Panc1 (cell line): ENCODE data around the gene PIP4K2A. TPM values are rescaled to one million over a fixed set of nuclear protein-coding genes. Genes with fewer than 3 reads are reported as not detected.

ENCODE experiments used
- ATAC-seq: fragments of 200-7000 bp; cut with Tn5 transposase; 2 replicates; pipeline ENCODE4 v1.9.1; 2020; ENCODE audit warnings: mild to moderate bottlenecking, moderate library complexity
- BruUV-seq: library from RNA; stranded (reverse); fragments of 400-500 nt; replicated peaks from 2 replicates; lab custom pipeline; 2021; lab: Mats Ljungman, UMichigan
- CTCF ChIA-PET: fragments of 300-600 bp; sonication (Branson Sonifier 250); formaldehyde crosslinking; loops from one replicate; lab custom pipeline; 2022; ENCODE audit warnings: antibody characterized with exemption; lab: Charles Lee
- POLR2A ChIA-PET: fragments of 300-600 bp; sonication (Branson Sonifier 250); formaldehyde crosslinking; loops from one replicate; lab custom pipeline; 2022; ENCODE audit warnings: antibody characterized with exemption; lab: Charles Lee
- DNase-seq: peaks from one replicate; pipeline ENCODE4 v3.0.0-alpha.2; 2010; ENCODE audit warnings: low read depth, low spot score
- H3K27ac ChIP-seq: 2 replicates; pipeline ENCODE4 v1.5.1; 2011; ENCODE audit warnings: mild to moderate bottlenecking, low read length, inconsistent platforms
- H3K27me3 ChIP-seq: fragments of 200-500 bp; sonication (Bioruptor generic); 2 replicates; pipeline ENCODE4 v1.6.0; 2014; ENCODE audit warnings: low read length, inconsistent platforms; ENCODE audit not compliant: control insufficient read depth, insufficient read depth
- H3K36me3 ChIP-seq: fragments of 200-500 bp; sonication (Bioruptor generic); 2 replicates; pipeline ENCODE4 v1.5.1; 2014; ENCODE audit warnings: inconsistent platforms, mild to moderate bottlenecking, low read length, moderate library complexity; ENCODE audit not compliant: control insufficient read depth, insufficient read depth
- H3K4me1 ChIP-seq: 2 replicates; pipeline ENCODE4 v1.5.1; 2011; ENCODE audit warnings: inconsistent platforms, mild to moderate bottlenecking, low read length, moderate library complexity; ENCODE audit not compliant: control insufficient read depth, insufficient read depth
- H3K4me3 ChIP-seq, 2 experiments: 2 replicates each; pipeline ENCODE4 v1.5.1; 2011 to 2012; ENCODE audit warnings: low read depth in 2 of 2, low read length in 2 of 2, mild to moderate bottlenecking in 2 of 2, inconsistent platforms in 1 of 2, moderate library complexity in 1 of 2
- H3K9me3 ChIP-seq: fragments of 200-500 bp; sonication (Bioruptor generic); 2 replicates; pipeline ENCODE4 v1.5.1; 2014; ENCODE audit warnings: low read depth, mild to moderate bottlenecking, inconsistent platforms, low read length, moderate library complexity; ENCODE audit not compliant: control insufficient read depth, insufficient read depth
- POLR2AphosphoS5 ChIP-seq: IDR thresholded peaks from 2 replicates; pipeline ENCODE4 v1.6.1; 2012; ENCODE audit warnings: mild to moderate bottlenecking, low read depth, low read length, moderate library complexity
- SIN3A ChIP-seq: IDR thresholded peaks from 2 replicates; pipeline ENCODE4 v1.6.1; 2012; ENCODE audit warnings: low read depth, mild to moderate bottlenecking, low read length, moderate library complexity, borderline replicate concordance; ENCODE audit not compliant: insufficient read depth
- TCF7L2 ChIP-seq: IDR thresholded peaks from 2 replicates; pipeline ENCODE4 v1.6.1; 2011; ENCODE audit warnings: mild to moderate bottlenecking, low read depth, low read length, inconsistent platforms
- in situ Hi-C: cut with HindIII; loops from 2 replicates; pipeline ENCODE4 v1.10.0; 2016; ENCODE audit warnings: low sequenced_read_pairs, low pct_unique_long_range_greater_than_20kb
- intact Hi-C: fragments of 100-400 bp; cut with micrococcal nuclease; formaldehyde crosslinking; loops from one replicate; pipeline ENCODE4 v1.10.0; 2022; ENCODE audit not compliant: unreplicated experiment
- total RNA-seq: library from RNA; stranded (reverse); gene quantifications from one replicate; pipeline ENCODE4 v1.2.1, GENCODE V29; 2021; ENCODE audit not compliant: unreplicated experiment
- TF ChIP-seq, protein P1 (sequence below), 2 experiments: IDR thresholded peaks; 2 replicates each; pipeline ENCODE4 v1.6.1; 2011 to 2012; ENCODE audit warnings: low read depth in 2 of 2, control low read depth in 1 of 2, low read length in 1 of 2, mild to moderate bottlenecking in 1 of 2, moderate library complexity in 1 of 2; ENCODE audit not compliant: insufficient read depth in 1 of 2
- TF ChIP-seq, protein P2 (sequence below): fragments of 450-650 bp; IDR thresholded peaks from 2 replicates; pipeline ENCODE4 v1.5.1; 2017; ENCODE audit warnings: mild to moderate bottlenecking

The PIP4K2A gene
- total RNA-seq, 1 experiment from 2014 or later: 25.2 TPM

DNA sequence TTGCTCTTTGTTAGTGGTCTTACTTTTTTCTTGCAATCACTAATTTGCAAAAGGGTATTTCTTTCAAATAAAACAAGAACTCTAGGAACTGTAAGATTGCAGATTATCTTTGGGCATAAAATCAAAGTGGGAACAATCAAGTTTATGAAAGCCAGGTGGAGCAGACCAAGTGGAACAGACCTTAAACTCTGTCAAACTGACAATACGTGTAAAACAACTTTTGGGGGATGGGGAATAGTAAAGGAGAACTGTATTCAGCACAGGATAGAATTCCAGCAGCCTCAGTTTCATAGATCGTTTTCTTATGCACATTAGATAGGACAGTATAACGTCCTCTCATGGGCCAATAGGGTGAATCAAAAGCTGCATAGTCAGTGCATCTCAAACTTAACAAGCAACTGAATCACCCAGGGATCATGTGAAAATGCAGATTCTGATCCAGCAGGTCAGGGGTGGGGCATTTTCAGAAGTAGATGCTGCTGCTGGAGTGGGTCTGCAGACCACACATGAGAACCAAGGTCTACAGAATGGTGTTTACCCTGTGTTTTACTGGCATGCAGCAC lies 120.7 kb downstream of the PIP4K2A start:
- no peaks in the 10 kb centered on the region for H3K4me1 ChIP-seq
- no peaks in the 10 kb centered on the region; the same call in 1 of the 2 replicates for H3K36me3 ChIP-seq
- no peak overlapping the region for H3K4me3 ChIP-seq
- no peaks in the 10 kb centered on the region for H3K27me3 ChIP-seq
- DNase-seq: no peak
- ATAC-seq: no peak
- H3K9me3 ChIP-seq: no peaks in the 10 kb centered on the region
- in situ Hi-C loops: no loop called here
- no TSS peak for BruUV-seq
- POLR2A ChIA-PET: no interaction called here
- no peak overlapping the region for H3K27ac ChIP-seq
- no peak for TF ChIP-seq TCF7L2
- TF ChIP-seq, protein P1, sequence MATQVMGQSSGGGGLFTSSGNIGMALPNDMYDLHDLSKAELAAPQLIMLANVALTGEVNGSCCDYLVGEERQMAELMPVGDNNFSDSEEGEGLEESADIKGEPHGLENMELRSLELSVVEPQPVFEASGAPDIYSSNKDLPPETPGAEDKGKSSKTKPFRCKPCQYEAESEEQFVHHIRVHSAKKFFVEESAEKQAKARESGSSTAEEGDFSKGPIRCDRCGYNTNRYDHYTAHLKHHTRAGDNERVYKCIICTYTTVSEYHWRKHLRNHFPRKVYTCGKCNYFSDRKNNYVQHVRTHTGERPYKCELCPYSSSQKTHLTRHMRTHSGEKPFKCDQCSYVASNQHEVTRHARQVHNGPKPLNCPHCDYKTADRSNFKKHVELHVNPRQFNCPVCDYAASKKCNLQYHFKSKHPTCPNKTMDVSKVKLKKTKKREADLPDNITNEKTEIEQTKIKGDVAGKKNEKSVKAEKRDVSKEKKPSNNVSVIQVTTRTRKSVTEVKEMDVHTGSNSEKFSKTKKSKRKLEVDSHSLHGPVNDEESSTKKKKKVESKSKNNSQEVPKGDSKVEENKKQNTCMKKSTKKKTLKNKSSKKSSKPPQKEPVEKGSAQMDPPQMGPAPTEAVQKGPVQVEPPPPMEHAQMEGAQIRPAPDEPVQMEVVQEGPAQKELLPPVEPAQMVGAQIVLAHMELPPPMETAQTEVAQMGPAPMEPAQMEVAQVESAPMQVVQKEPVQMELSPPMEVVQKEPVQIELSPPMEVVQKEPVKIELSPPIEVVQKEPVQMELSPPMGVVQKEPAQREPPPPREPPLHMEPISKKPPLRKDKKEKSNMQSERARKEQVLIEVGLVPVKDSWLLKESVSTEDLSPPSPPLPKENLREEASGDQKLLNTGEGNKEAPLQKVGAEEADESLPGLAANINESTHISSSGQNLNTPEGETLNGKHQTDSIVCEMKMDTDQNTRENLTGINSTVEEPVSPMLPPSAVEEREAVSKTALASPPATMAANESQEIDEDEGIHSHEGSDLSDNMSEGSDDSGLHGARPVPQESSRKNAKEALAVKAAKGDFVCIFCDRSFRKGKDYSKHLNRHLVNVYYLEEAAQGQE (IDR thresholded peaks at IDR 0.05; ENCODE audit: insufficient read depth in 1 of 2, low read depth in 2 of 2, low read length in 1 of 2): no peak
- TF ChIP-seq POLR2AphosphoS5: no peak
- TF ChIP-seq SIN3A: no peak
- TF ChIP-seq, protein P2, sequence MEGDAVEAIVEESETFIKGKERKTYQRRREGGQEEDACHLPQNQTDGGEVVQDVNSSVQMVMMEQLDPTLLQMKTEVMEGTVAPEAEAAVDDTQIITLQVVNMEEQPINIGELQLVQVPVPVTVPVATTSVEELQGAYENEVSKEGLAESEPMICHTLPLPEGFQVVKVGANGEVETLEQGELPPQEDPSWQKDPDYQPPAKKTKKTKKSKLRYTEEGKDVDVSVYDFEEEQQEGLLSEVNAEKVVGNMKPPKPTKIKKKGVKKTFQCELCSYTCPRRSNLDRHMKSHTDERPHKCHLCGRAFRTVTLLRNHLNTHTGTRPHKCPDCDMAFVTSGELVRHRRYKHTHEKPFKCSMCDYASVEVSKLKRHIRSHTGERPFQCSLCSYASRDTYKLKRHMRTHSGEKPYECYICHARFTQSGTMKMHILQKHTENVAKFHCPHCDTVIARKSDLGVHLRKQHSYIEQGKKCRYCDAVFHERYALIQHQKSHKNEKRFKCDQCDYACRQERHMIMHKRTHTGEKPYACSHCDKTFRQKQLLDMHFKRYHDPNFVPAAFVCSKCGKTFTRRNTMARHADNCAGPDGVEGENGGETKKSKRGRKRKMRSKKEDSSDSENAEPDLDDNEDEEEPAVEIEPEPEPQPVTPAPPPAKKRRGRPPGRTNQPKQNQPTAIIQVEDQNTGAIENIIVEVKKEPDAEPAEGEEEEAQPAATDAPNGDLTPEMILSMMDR: no peak
- CTCF ChIA-PET: interaction anchor here (0.6 kb wide), 1 partner anchor 9 kb away, joined by 3 read pairs; no protein-coding TSS in a partner anchor
- intact Hi-C loops: no loop called here

DNA sequence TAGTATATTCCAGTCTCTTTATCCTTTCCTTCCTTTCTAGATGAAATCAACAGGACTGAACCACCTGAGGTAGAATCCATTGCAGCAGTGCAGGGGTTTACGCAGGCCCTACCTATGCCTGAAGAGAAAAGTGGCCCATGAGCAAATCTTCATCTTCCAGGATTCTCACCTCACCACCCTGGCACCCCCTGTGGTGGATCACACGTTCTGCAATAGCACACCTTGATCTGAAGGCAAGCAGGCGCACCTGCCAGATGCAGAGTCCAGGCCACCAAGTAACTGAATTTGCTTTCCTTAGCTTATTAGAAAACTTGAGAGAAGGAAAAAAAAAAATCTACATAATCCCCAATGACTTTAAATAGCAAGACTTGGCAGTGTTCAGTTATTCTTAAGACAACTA lies 121.4 kb downstream of the PIP4K2A start:
- intact Hi-C loops: no loop called here
- no peaks in the 10 kb centered on the region for H3K36me3 ChIP-seq
- no TSS peak for BruUV-seq
- POLR2A ChIA-PET: no interaction called here
- no peak overlapping the region for H3K27ac ChIP-seq
- no peaks in the 10 kb centered on the region for H3K9me3 ChIP-seq
- H3K4me1 ChIP-seq: no peaks in the 10 kb centered on the region
- CTCF ChIA-PET: no interaction called here
- DNase-seq: no peak
- TF ChIP-seq, protein P2: no peak
- TF ChIP-seq TCF7L2 (no peak), SIN3A (no peak), POLR2AphosphoS5 (no peak)
- TF ChIP-seq, protein P1 (IDR thresholded peaks at IDR 0.05; ENCODE audit: insufficient read depth in 1 of 2, low read depth in 2 of 2, low read length in 1 of 2): no peak
- no peak overlapping the region for H3K4me3 ChIP-seq
- ATAC-seq: no peak
- in situ Hi-C loops: no loop called here
- no peaks in the 10 kb centered on the region for H3K27me3 ChIP-seq
